ENCODE data around the gene ZSWIM3. TPM values are rescaled to one million over a fixed set of nuclear protein-coding genes. Genes with fewer than 3 reads are reported as not detected.

Gene ZSWIM3
- total and polyA plus RNA-seq, 11 donors, result 1.3 to 3.1 (median 2.1) TPM

DNA sequence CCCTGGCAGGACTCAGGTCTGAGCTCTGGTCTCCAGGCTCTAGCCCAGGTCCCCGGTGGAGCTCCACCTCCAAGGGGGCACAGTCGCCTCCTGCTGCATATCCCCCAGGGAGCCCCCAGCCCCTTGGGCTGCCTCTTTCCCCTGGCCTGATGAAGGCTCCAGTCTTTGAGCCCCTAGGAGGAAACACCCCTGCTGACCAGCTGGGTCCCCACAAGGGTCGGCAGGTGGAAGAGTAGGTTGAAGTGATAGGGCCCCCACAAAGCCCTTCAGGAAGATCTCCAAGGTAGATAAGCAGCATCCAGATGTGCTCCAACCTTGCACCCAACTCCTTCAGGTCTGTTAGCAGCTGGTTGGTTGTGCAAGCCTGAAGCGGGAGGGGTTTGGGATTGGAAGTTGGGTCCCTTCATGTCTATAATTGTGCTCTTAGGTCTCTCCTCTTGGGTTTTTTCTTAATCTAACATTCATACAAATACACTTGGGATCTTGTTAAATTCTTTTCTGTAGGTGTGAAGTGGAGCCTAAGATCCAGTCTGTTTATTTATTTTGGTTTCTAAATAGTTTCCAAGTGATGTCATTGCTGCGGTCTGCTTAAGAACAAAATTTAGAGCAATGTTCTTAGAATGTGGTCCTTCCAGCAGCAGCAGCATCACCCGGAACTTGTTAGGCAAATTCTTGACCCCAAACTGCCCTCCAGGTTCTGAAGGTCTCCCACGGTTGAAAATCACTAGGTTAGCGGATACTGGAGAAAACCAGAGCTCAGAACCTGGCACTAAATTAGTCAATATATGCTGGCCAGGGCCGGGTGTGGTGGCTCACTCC is 39.8 kb upstream of the ZSWIM3 start:
- H3K4me3 ChIP-seq, result no peak overlapping the region
- no peak for DNase-seq
- peak overlapping the region in 3 of 12 donors; percentile 1 to 54 (median 48) for H3K27ac ChIP-seq
- peak in 2 of 4 donors; percentile 31 to 41 for ATAC-seq
- intact Hi-C loops (cut with DNase I), result no loop called here
- TF ChIP-seq, protein P1, sequence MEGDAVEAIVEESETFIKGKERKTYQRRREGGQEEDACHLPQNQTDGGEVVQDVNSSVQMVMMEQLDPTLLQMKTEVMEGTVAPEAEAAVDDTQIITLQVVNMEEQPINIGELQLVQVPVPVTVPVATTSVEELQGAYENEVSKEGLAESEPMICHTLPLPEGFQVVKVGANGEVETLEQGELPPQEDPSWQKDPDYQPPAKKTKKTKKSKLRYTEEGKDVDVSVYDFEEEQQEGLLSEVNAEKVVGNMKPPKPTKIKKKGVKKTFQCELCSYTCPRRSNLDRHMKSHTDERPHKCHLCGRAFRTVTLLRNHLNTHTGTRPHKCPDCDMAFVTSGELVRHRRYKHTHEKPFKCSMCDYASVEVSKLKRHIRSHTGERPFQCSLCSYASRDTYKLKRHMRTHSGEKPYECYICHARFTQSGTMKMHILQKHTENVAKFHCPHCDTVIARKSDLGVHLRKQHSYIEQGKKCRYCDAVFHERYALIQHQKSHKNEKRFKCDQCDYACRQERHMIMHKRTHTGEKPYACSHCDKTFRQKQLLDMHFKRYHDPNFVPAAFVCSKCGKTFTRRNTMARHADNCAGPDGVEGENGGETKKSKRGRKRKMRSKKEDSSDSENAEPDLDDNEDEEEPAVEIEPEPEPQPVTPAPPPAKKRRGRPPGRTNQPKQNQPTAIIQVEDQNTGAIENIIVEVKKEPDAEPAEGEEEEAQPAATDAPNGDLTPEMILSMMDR (IDR thresholded peaks at IDR 0.05), result no peak
- TF ChIP-seq POLR2A (IDR thresholded peaks at IDR 0.05), result no peak
- no peaks in the 10 kb centered on the region for H3K9me3 ChIP-seq
- 57 to 77% (median 66%) methylated on average over 8 to 9 of the region's 9 CpGs for WGBS, 4 donors
- H3K4me1 ChIP-seq, result peaks cover 0 to 19% (median 6%) of the 10 kb centered on the region in 12 donors
- H3K36me3 ChIP-seq, result no peaks in the 10 kb centered on the region
- peaks cover 0 to 10% (median 5%) of the 10 kb centered on the region in 9 donors for H3K27me3 ChIP-seq

DNA sequence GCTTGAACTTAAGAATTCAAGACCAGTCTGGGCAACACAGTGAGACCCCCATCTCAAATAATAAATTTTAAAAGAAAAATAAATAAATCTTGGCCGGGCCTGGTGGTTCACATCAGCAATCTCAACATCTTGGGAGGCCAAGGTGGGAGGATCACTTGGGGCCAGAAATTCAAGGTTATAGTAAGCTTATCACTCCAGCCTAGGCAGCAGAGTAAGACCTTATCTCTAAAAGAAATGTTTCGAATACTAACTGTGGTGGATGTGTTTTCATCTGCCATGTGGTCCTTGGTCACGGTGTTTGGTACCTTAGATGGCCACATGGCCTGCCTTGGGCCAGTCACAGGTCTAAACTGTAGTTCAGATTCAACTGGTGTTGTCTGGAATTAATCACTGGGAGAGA is 39.2 kb upstream of the ZSWIM3 start:
- H3K36me3 ChIP-seq, result no peaks in the 10 kb centered on the region
- peak overlapping the region in 2 of 12 donors; percentile 1 to 54 for H3K27ac ChIP-seq
- intact Hi-C loops (cut with DNase I), result no loop called here
- TF ChIP-seq, protein P1 (IDR thresholded peaks at IDR 0.05), result no peak
- TF ChIP-seq POLR2A (IDR thresholded peaks at IDR 0.05), result no peak
- no peak overlapping the region for H3K4me3 ChIP-seq
- peaks cover 1 to 16% (median 9%) of the 10 kb centered on the region in 9 donors for H3K27me3 ChIP-seq
- no peaks in the 10 kb centered on the region for H3K9me3 ChIP-seq
- H3K4me1 ChIP-seq, result peaks cover 0 to 21% (median 8%) of the 10 kb centered on the region in 12 donors
- DNase-seq (no peak), ATAC-seq (no peak)
- 71 to 77% (median 74%) methylated on average over 3 of the region's 3 CpGs for WGBS, 4 donors

DNA sequence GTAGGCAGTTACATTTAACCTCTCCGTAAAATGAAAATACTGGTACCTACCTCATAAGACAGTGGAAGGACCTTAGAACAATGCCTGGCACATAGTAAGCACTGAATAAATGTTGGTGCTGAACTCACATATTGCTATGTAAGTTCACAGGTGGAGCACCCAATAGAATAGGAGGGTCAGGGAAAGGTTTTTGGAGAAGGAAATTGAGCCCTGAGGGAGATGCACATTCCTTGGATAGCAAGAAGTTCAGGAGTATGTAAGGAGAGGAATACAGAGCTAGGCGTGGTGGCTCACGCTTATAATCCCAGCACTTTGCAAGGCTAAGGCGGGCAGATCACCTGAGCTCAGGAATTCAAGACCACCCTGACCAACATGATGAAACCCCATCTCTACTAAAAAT is 37.9 kb upstream of the ZSWIM3 start:
- Histone ChIP-seq H3K4me1 (peaks cover 0 to 29% (median 14%) of the 10 kb centered on the region in 12 donors), H3K27ac (no peak overlapping the region), H3K27me3 (peaks cover 2 to 28% (median 19%) of the 10 kb centered on the region in 9 donors), H3K36me3 (no peaks in the 10 kb centered on the region), H3K9me3 (no peaks in the 10 kb centered on the region), H3K4me3 (no peak overlapping the region)
- TF ChIP-seq, protein P1 (IDR thresholded peaks at IDR 0.05), result no peak
- no peak for TF ChIP-seq POLR2A (IDR thresholded peaks at IDR 0.05)
- ATAC-seq (no peak), DNase-seq (no peak)
- intact Hi-C loops (cut with DNase I), result no loop called here
- WGBS, 4 donors, result 96 to 99% (median 96%) methylated on average over 4 of the region's 4 CpGs

DNA sequence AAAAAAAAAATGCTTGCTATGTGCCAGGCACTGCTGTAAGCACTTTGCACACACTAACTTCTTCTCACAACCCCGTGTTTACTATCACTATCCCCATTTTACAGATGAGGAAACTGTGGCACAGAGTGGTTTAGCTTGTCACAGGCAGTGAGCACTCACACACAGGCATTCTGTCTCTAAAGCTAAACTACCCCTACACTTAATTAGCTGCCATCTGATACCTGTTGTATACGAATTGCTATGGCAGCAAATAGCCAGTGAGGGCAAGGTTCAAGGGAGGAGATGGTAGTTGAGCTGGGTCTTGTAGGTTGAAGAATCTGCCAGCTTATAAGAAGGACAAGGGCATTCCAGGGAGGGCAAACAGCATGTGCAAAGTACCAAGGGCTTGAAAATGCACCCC is 35.5 kb upstream of the ZSWIM3 start:
- H3K27ac ChIP-seq, result no peak overlapping the region
- 79 to 90% (median 86%) methylated on average over 2 of the region's 2 CpGs for WGBS, 4 donors
- H3K9me3 ChIP-seq, result no peaks in the 10 kb centered on the region
- no peak for ATAC-seq
- H3K4me1 ChIP-seq, result peaks cover 0 to 41% (median 21%) of the 10 kb centered on the region in 12 donors
- DNase-seq, result no peak
- no peak for TF ChIP-seq POLR2A (IDR thresholded peaks at IDR 0.05)
- TF ChIP-seq, protein P1 (IDR thresholded peaks at IDR 0.05), result no peak
- H3K36me3 ChIP-seq, result no peaks in the 10 kb centered on the region
- H3K4me3 ChIP-seq, result no peak overlapping the region
- intact Hi-C loops (cut with DNase I), result loop anchor here in 4 of 10 donors (10.0 kb wide), 1 partner anchor 143 kb away; no protein-coding TSS in a partner anchor
- H3K27me3 ChIP-seq, result peaks cover 2 to 30% (median 19%) of the 10 kb centered on the region in 9 donors
